ENCODE data around the gene ABCB8.
"Not testable (repeated sequence)": the region's sequence is repeated elsewhere in the genome, so short reads cannot be mapped to it uniquely, and the experiment has no call there.

ABCB8 gene

GRCh38 chr7:151020231-151020630 is 8.0 kb upstream of the ABCB8 start:
- Histone ChIP-seq H3K27me3 (ENCODE audit: control insufficient read depth in 2 of 2, insufficient read depth in 2 of 2, low read length in 2 of 2) (peaks cover 15 to 20% of the 10 kb centered on the region in 2 donors), H3K27ac (ENCODE audit: low read depth in 2 of 2, low read length in 2 of 2) (no peak overlapping the region)

GRCh38 chr7:151023232-151023631 is 5.0 kb upstream of the ABCB8 start:
- Histone ChIP-seq H3K4me3 (ENCODE audit: low read length in 2 of 2) (no peak overlapping the region), H3K36me3 (ENCODE audit: control insufficient read depth in 2 of 2, insufficient read depth in 2 of 2, low read length in 2 of 2) (no peaks in the 10 kb centered on the region), H3K9ac (ENCODE audit: low read depth in 1 of 2, low read length in 2 of 2) (no peak overlapping the region), H3K27ac (ENCODE audit: low read depth in 2 of 2, low read length in 2 of 2) (no peak overlapping the region), H3K27me3 (ENCODE audit: control insufficient read depth in 2 of 2, insufficient read depth in 2 of 2, low read length in 2 of 2) (peaks cover 15 to 20% of the 10 kb centered on the region in 2 donors), H3K9me3 (ENCODE audit: control insufficient read depth in 2 of 2, low read length in 2 of 2) (no peaks in the 10 kb centered on the region), H3K4me1 (ENCODE audit: control insufficient read depth in 2 of 2, insufficient read depth in 2 of 2, low read length in 2 of 2) (peaks cover 5 to 9% of the 10 kb centered on the region in 2 donors)

More at GRCh38 chr7:151020231-151020630, 8.0 kb upstream of the ABCB8 start:
- H3K4me3 ChIP-seq (ENCODE audit: low read length in 2 of 2), result no peak overlapping the region
- H3K36me3 ChIP-seq (ENCODE audit: control insufficient read depth in 2 of 2, insufficient read depth in 2 of 2, low read length in 2 of 2), result no peaks in the 10 kb centered on the region
- H3K9me3 ChIP-seq (ENCODE audit: control insufficient read depth in 2 of 2, low read length in 2 of 2), result no peaks in the 10 kb centered on the region
- H3K9ac ChIP-seq (ENCODE audit: low read depth in 1 of 2, low read length in 2 of 2), result no peak overlapping the region
- peaks cover 8 to 10% of the 10 kb centered on the region in 2 donors for H3K4me1 ChIP-seq (ENCODE audit: control insufficient read depth in 2 of 2, insufficient read depth in 2 of 2, low read length in 2 of 2)

GRCh38 chr7:151024435-151025056 is 3.7 kb upstream of the ABCB8 start, which contains the start of gene ATG9B:
ATG9B (minus strand) TSS chr7:151024494; CDS start chr7:151024423, 71 bp downstream.
- Histone ChIP-seq H3K27me3 (ENCODE audit: control insufficient read depth in 2 of 2, insufficient read depth in 2 of 2, low read length in 2 of 2) (peaks cover 8 to 11% of the 10 kb centered on the region in 2 donors), H3K9ac (ENCODE audit: low read depth in 1 of 2, low read length in 2 of 2) (no peak within 1 kb of the TSS), H3K4me3 (ENCODE audit: low read length in 2 of 2) (no peak within 1 kb of the TSS), H3K27ac (ENCODE audit: low read depth in 2 of 2, low read length in 2 of 2) (no peak within 1 kb of the TSS), H3K4me1 (ENCODE audit: control insufficient read depth in 2 of 2, insufficient read depth in 2 of 2, low read length in 2 of 2) (peaks cover 6 to 9% of the 10 kb centered on the region in 2 donors), H3K36me3 (ENCODE audit: control insufficient read depth in 2 of 2, insufficient read depth in 2 of 2, low read length in 2 of 2) (no peaks in the 10 kb centered on the region), H3K9me3 (ENCODE audit: control insufficient read depth in 2 of 2, low read length in 2 of 2) (no peaks in the 10 kb centered on the region)

- H3K4me1 ChIP-seq (ENCODE audit: control insufficient read depth in 2 of 2, insufficient read depth in 2 of 2, low read length in 2 of 2), result peaks cover 6 to 9% of the 10 kb centered on the region in 2 donors
- no peak overlapping the region for H3K4me3 ChIP-seq (ENCODE audit: low read length in 2 of 2)
- no peak overlapping the region for H3K27ac ChIP-seq (ENCODE audit: low read depth in 2 of 2, low read length in 2 of 2)
- H3K27me3 ChIP-seq (ENCODE audit: control insufficient read depth in 2 of 2, insufficient read depth in 2 of 2, low read length in 2 of 2), result no peaks in the 10 kb centered on the region
- no peaks in the 10 kb centered on the region for H3K36me3 ChIP-seq (ENCODE audit: control insufficient read depth in 2 of 2, insufficient read depth in 2 of 2, low read length in 2 of 2)
- H3K9me3 ChIP-seq (ENCODE audit: control insufficient read depth in 2 of 2, low read length in 2 of 2), result no peaks in the 10 kb centered on the region
- no peak overlapping the region for H3K9ac ChIP-seq (ENCODE audit: low read depth in 1 of 2, low read length in 2 of 2)
Measured at GRCh38 chr7:151025924-151026671, 2.2 kb upstream of the ABCB8 start.

DNA sequence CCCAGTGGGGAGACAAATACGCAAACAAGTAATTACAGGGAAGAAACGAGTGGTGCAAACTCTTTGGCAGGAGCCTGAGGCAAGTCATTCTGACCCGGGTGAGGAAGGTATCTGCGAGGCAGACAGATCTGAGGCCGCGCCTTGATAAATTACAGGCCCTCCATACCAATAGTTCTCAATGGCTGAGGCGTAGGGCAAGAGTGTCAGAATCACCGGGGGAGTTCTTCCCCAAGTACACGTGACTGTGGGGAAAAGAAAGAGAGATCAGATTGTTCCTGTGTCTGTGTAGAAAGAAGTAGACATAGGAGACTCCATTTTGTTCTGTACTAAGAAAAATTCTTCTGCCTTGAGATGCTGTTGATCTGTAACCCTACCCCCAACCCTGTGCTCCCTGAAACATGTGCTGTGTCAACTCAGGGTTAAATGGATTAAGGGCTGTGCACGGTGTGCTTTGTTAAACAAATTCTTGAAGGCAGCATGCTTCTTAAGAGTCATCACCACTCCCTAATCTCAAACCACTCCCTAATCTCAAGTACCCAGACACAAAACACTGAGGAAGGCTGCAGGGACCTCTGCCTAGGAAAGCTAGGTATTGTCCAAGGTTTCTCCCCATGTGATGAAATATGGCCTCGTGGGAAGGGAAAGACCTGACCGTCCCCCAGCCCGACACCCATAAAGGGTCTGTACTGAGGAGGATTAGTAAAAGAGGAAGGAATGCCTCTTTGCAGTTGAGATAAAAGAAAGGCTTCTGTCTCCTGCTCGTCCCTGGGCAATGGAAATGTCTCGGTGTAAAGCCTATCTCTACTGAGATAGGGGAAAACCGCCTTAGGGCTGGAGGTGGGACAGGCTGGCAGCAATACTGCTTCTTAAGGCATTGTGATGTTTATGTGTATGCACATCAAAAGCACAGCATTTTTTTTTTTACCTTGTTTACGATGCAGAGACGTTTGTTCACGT is 1.2 kb upstream of the ABCB8 start:
- not testable (repeated sequence) for H3K27me3 ChIP-seq (ENCODE audit: control insufficient read depth in 2 of 2, insufficient read depth in 2 of 2, low read length in 2 of 2); H3K36me3 ChIP-seq (ENCODE audit: control insufficient read depth in 2 of 2, insufficient read depth in 2 of 2, low read length in 2 of 2); H3K9me3 ChIP-seq (ENCODE audit: control insufficient read depth in 2 of 2, low read length in 2 of 2); H3K9ac ChIP-seq (ENCODE audit: low read depth in 1 of 2, low read length in 2 of 2); H3K27ac ChIP-seq (ENCODE audit: low read depth in 2 of 2, low read length in 2 of 2); H3K4me1 ChIP-seq (ENCODE audit: control insufficient read depth in 2 of 2, insufficient read depth in 2 of 2, low read length in 2 of 2)
- H3K4me3 ChIP-seq (ENCODE audit: low read length in 2 of 2), result peak overlapping the region; percentile 82 to 90

GRCh38 chr7:151027728-151028130 is 521 bp upstream of the ABCB8 start:
- H3K27me3 ChIP-seq (ENCODE audit: control insufficient read depth in 2 of 2, insufficient read depth in 2 of 2, low read length in 2 of 2); H3K36me3 ChIP-seq (ENCODE audit: control insufficient read depth in 2 of 2, insufficient read depth in 2 of 2, low read length in 2 of 2); H3K9me3 ChIP-seq (ENCODE audit: control insufficient read depth in 2 of 2, low read length in 2 of 2); H3K4me1 ChIP-seq (ENCODE audit: control insufficient read depth in 2 of 2, insufficient read depth in 2 of 2, low read length in 2 of 2): not testable (repeated sequence)
- H3K27ac ChIP-seq (ENCODE audit: low read depth in 2 of 2, low read length in 2 of 2), result peak overlapping the region; percentile 64 to 77
- H3K4me3 ChIP-seq (ENCODE audit: low read length in 2 of 2), result peak overlapping the region; percentile 82 to 90
- peak overlapping the region; percentile 70 to 73 for H3K9ac ChIP-seq (ENCODE audit: low read depth in 1 of 2, low read length in 2 of 2)

DNA sequence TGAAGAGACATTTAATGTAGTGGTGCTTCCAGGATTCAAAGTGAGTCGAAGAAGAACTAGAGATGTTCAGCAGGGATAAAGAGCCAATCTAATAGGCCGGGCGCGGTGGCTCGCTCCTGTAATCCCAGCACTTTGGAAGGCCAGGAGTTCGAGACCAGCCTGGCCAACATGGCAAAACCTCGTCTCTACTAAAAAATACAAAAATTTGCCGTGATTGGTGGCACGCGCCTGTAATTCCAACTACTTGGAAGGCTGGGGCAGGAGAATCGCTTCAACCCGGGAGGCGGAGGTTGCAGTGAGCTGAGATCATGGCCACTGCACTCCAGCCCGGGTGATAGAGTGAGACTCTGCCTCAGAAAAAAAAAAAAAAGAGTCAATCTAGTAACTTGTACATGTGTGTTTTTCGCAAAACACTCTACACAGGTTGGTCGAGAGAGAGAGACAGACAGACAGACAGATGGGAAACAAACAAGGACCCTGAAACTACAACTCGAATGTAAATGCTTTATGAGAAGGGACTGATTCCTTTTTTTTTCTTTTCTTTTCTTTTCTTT is 775 bp downstream of the ABCB8 start:
- Histone ChIP-seq H3K9ac (ENCODE audit: low read depth in 1 of 2, low read length in 2 of 2) (peak overlapping the region; percentile 68 to 75), H3K27me3 (ENCODE audit: control insufficient read depth in 2 of 2, insufficient read depth in 2 of 2, low read length in 2 of 2) (no peaks in the 10 kb centered on the region), H3K4me3 (ENCODE audit: low read length in 2 of 2) (peak overlapping the region; percentile 90 to 94), H3K27ac (ENCODE audit: low read depth in 2 of 2, low read length in 2 of 2) (peak overlapping the region; percentile 86 to 87), H3K9me3 (ENCODE audit: control insufficient read depth in 2 of 2, low read length in 2 of 2) (no peaks in the 10 kb centered on the region), H3K4me1 (ENCODE audit: control insufficient read depth in 2 of 2, insufficient read depth in 2 of 2, low read length in 2 of 2) (peaks cover 6 to 9% of the 10 kb centered on the region in 2 donors), H3K36me3 (ENCODE audit: control insufficient read depth in 2 of 2, insufficient read depth in 2 of 2, low read length in 2 of 2) (peaks cover 0 to 10% of the 10 kb centered on the region in 2 donors)

DNA sequence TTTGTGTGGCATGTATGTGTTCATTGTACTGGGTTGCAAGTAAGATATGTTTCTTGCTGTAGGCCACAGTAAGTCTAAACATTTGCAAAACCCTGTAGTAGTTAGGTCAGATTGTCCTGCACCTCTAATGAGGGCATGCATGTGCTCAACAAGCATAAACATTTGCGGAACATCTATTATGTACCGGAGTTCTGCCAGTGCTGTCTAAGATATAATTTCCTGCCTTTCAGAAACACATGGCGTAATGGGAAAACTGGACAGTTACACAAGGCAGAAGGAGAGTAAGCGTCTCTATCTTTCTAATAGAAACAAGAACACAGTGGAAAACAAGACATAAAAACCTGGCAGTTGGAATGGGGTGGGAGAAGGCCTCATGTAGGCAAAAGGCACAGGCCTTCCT is 2.8 kb downstream of the ABCB8 start:
- no peak overlapping the region for H3K9ac ChIP-seq (ENCODE audit: low read depth in 1 of 2, low read length in 2 of 2)
- peaks cover 6 to 9% of the 10 kb centered on the region in 2 donors for H3K4me1 ChIP-seq (ENCODE audit: control insufficient read depth in 2 of 2, insufficient read depth in 2 of 2, low read length in 2 of 2)
- no peaks in the 10 kb centered on the region for H3K27me3 ChIP-seq (ENCODE audit: control insufficient read depth in 2 of 2, insufficient read depth in 2 of 2, low read length in 2 of 2)
- H3K36me3 ChIP-seq (ENCODE audit: control insufficient read depth in 2 of 2, insufficient read depth in 2 of 2, low read length in 2 of 2), result peaks cover 19 to 25% of the 10 kb centered on the region in 2 donors
- H3K27ac ChIP-seq (ENCODE audit: low read depth in 2 of 2, low read length in 2 of 2), result no peak overlapping the region
- no peaks in the 10 kb centered on the region for H3K9me3 ChIP-seq (ENCODE audit: control insufficient read depth in 2 of 2, low read length in 2 of 2)
- H3K4me3 ChIP-seq (ENCODE audit: low read length in 2 of 2), result no peak overlapping the region

DNA sequence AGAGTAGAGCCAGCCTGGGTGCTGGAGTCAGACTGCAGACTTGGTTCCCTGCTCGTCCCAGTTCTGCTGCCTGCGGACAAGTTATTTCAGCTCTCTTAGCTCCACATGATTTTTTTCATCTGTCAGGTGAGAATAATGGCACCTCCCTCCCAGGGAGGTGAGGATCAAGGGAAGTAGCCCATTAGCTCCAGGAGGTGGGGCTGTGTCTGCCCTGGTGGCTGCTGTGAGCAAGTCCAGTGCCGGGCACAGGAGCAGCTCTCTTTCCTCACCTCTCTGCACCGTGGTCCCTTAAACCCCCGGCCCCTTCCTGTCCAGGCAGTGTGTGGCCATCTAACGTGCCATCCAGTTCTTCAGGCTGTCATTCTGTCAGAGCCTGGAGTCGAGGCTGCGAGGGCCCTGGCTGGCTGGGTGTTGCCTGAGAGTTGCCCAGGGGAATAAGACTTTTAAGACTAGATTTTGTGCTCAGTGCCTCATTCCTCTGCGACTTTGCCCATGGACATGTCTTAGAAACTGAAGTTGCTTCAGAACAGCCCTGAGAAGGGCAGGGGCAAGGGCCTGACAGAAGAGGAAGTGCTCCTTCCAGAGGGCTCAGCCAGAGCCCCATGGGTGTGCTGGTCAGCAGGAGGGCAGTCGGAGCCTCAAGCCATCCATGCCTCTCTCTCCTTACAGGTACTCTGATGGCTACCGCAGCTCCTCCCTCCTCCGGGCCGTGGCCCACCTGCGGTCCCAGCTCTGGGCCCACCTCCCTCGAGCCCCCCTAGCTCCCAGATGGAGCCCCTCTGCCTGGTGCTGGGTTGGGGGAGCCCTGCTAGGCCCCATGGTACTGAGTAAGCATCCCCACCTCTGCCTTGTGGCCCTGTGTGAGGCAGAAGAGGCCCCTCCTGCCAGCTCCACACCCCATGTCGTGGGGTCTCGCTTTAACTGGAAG is 5.0 kb downstream of the ABCB8 start:
- H3K4me3 ChIP-seq (ENCODE audit: low read length in 2 of 2), result no peak overlapping the region
- H3K9ac ChIP-seq (ENCODE audit: low read depth in 1 of 2, low read length in 2 of 2), result no peak overlapping the region
- peaks cover 29 to 31% of the 10 kb centered on the region in 2 donors for H3K36me3 ChIP-seq (ENCODE audit: control insufficient read depth in 2 of 2, insufficient read depth in 2 of 2, low read length in 2 of 2)
- no peaks in the 10 kb centered on the region for H3K9me3 ChIP-seq (ENCODE audit: control insufficient read depth in 2 of 2, low read length in 2 of 2)
- H3K4me1 ChIP-seq (ENCODE audit: control insufficient read depth in 2 of 2, insufficient read depth in 2 of 2, low read length in 2 of 2), result peaks cover 3 to 7% of the 10 kb centered on the region in 2 donors
- H3K27me3 ChIP-seq (ENCODE audit: control insufficient read depth in 2 of 2, insufficient read depth in 2 of 2, low read length in 2 of 2), result no peaks in the 10 kb centered on the region
- no peak overlapping the region for H3K27ac ChIP-seq (ENCODE audit: low read depth in 2 of 2, low read length in 2 of 2)

All from mucosa of rectum (tissue), 2 donors.